HepG2 (cell line): Measurements from ENCODE around the gene CRYAB. TPM values are rescaled to one million over a fixed set of nuclear protein-coding genes. Genes with fewer than 3 reads are reported as not detected.
A peak's percentile ranks its signal among the peaks of the same experiment; 100 is the strongest.

Source experiments
- AHR ChIP-seq: IDR thresholded peaks from 2 replicates; pipeline ENCODE4 v1.6.1; 2018; ENCODE audit warnings: missing genetic modification reagents, missing compliant biosample characterization
- DPF2 ChIP-seq: sonication (generic); formaldehyde crosslinking; IDR thresholded peaks from 2 replicates; pipeline ENCODE4 v1.4.0; 2020; ENCODE audit warnings: mild to moderate bottlenecking, low read depth, missing genetic modification reagents, borderline replicate concordance
- FOXC1 ChIP-seq: sonication (generic); formaldehyde crosslinking; IDR thresholded peaks from 2 replicates; pipeline ENCODE4 v1.8.0; 2022; ENCODE audit warnings: mild to moderate bottlenecking, missing genetic modification reagents, borderline replicate concordance
- GFI1 ChIP-seq: sonication (generic); formaldehyde crosslinking; IDR thresholded peaks from 2 replicates; pipeline ENCODE4 v1.5.0; 2020; ENCODE audit warnings: missing genetic modification reagents, mild to moderate bottlenecking, borderline replicate concordance
- IKZF1 ChIP-seq: fragments of 450-650 bp; IDR thresholded peaks from 2 replicates; pipeline ENCODE4 v1.7.1; 2016
- MEF2D ChIP-seq: sonication (generic); formaldehyde crosslinking; IDR thresholded peaks from 2 replicates; pipeline ENCODE4 v1.5.1; 2020; ENCODE audit warnings: mild to moderate bottlenecking, missing genetic modification reagents
- MIER2 ChIP-seq: IDR thresholded peaks from 2 replicates; pipeline ENCODE4 v1.6.1; 2016; ENCODE audit warnings: missing biosample characterization, missing genetic modification reagents
- NFYB ChIP-seq: sonication (generic); formaldehyde crosslinking; IDR thresholded peaks from 2 replicates; pipeline ENCODE4 v1.4.0; 2020; ENCODE audit warnings: missing genetic modification reagents
- RCOR2 ChIP-seq: IDR thresholded peaks from 2 replicates; pipeline ENCODE4 v1.6.1; 2016; ENCODE audit warnings: missing biosample characterization, missing genetic modification reagents
- SNAPC4 ChIP-seq: sonication (generic); formaldehyde crosslinking; IDR thresholded peaks from 2 replicates; pipeline ENCODE4 v1.4.0; 2020; ENCODE audit warnings: mild to moderate bottlenecking, missing genetic modification reagents
- ZBTB14 ChIP-seq: sonication (generic); formaldehyde crosslinking; IDR thresholded peaks from 2 replicates; pipeline ENCODE4 v1.4.0; 2020; ENCODE audit warnings: missing genetic modification reagents
- ZNF367 ChIP-seq: sonication (generic); formaldehyde crosslinking; IDR thresholded peaks from 2 replicates; pipeline ENCODE4 v1.4.0; 2020; ENCODE audit warnings: missing genetic modification reagents, borderline replicate concordance
- ZNF550 ChIP-seq: sonication (generic); formaldehyde crosslinking; IDR thresholded peaks from 2 replicates; pipeline ENCODE4 v1.4.0; 2020; ENCODE audit warnings: mild to moderate bottlenecking, missing genetic modification reagents, borderline replicate concordance
- ZNF562 ChIP-seq: sonication (generic); formaldehyde crosslinking; IDR thresholded peaks from 2 replicates; pipeline ENCODE4 v1.8.0; 2022; ENCODE audit warnings: missing genetic modification reagents, borderline replicate concordance
- ZNF569 ChIP-seq: sonication (generic); formaldehyde crosslinking; IDR thresholded peaks from 2 replicates; pipeline ENCODE4 v1.5.0; 2020; ENCODE audit warnings: mild to moderate bottlenecking, missing genetic modification reagents, moderate library complexity, borderline replicate concordance
- ZNF576 ChIP-seq: sonication (generic); formaldehyde crosslinking; IDR thresholded peaks from 2 replicates; pipeline ENCODE4 v1.4.0; 2020; ENCODE audit warnings: mild to moderate bottlenecking, missing genetic modification reagents
- ZNF747 ChIP-seq: sonication (generic); formaldehyde crosslinking; IDR thresholded peaks from 2 replicates; pipeline ENCODE4 v1.8.1; 2023; ENCODE audit warnings: missing genetic modification reagents, mild to moderate bottlenecking, borderline replicate concordance
- ZNF781 ChIP-seq: sonication (generic); formaldehyde crosslinking; IDR thresholded peaks from 2 replicates; pipeline ENCODE4 v1.5.1; 2020; ENCODE audit warnings: borderline replicate concordance, mild to moderate bottlenecking, missing genetic modification reagents; ENCODE audit errors: not compliant biosample characterization
- ZNF790 ChIP-seq: sonication (generic); formaldehyde crosslinking; IDR thresholded peaks from 2 replicates; pipeline ENCODE4 v1.8.0; 2022; ENCODE audit warnings: missing genetic modification reagents, mild to moderate bottlenecking, borderline replicate concordance
- ZNF792 ChIP-seq: IDR thresholded peaks from 2 replicates; pipeline ENCODE4 v1.6.1; 2016
- ZXDC ChIP-seq: sonication (generic); formaldehyde crosslinking; IDR thresholded peaks from 2 replicates; pipeline ENCODE4 v1.5.0; 2020; ENCODE audit warnings: mild to moderate bottlenecking, missing genetic modification reagents
- polyA plus RNA-seq, 8 experiments: library from polyadenylated mRNA; depleted of rRNA in 3 of 8; stranded (reverse) in 7 of 8; unstranded in 1 of 8; fragments of >200 nt; fragmentation: Illumina TruSeq in 4 of 8; extraction: Trizol in 4 of 8; gene quantifications; 2 replicates each; pipeline versions ENCODE4 v1.2.1 to v1.2.3, GENCODE V29; 2011 to 2016; ENCODE audit warnings: low read depth in 4 of 8, missing spikeins in 1 of 8, mixed read lengths in 1 of 8; ENCODE audit not compliant: insufficient read depth in 1 of 8
- total RNA-seq, 5 experiments: library from RNA; depleted of rRNA; stranded (reverse); fragments of >200 nt; fragmentation: Illumina TruSeq; extraction: Trizol; gene quantifications; 2 replicates each; pipeline ENCODE4 v1.2.3, GENCODE V29; 2016; ENCODE audit warnings: low read depth in 1 of 5

The CRYAB gene
- total and polyA plus RNA-seq, 2 of the 13 experiments (the other 11 are each of a cell fraction or from before 2014, with no cell fraction given) = 0.55 to 1.1 TPM

- TF ChIP-seq IKZF1 = no peak
- TF ChIP-seq ZNF790 = no peak
- peak; percentile 89 for TF ChIP-seq ZNF792 (CRISPR knock-in tag)
- TF ChIP-seq ZNF747 (CRISPR knock-in tag) = peak; percentile 92
- TF ChIP-seq MIER2 (CRISPR knock-in tag) = peak; percentile 60
- TF ChIP-seq FOXC1 (CRISPR knock-in tag) = peak; percentile 68
- TF ChIP-seq ZNF569 (CRISPR knock-in tag) = no peak
- no peak for TF ChIP-seq ZNF550
- peak; percentile 45; the same call in 1 of the 2 replicates for TF ChIP-seq AHR (CRISPR knock-in tag)
- TF ChIP-seq ZBTB14 = 0 out of 2 replicates have a peak, but pooled peaks have one; percentile 29
- no peak for TF ChIP-seq ZNF576 (CRISPR knock-in tag)
- TF ChIP-seq ZNF562 (CRISPR knock-in tag) = no peak
- TF ChIP-seq MEF2D (CRISPR knock-in tag) = peak; percentile 85
- peak; percentile 90; the same call in 1 of the 2 replicates for TF ChIP-seq SNAPC4 (CRISPR knock-in tag)
- TF ChIP-seq ZNF781 (CRISPR knock-in tag) = peak; percentile 80
- no peak for TF ChIP-seq ZNF367
- no peak; the same call in none of the 2 replicates for TF ChIP-seq GFI1 (CRISPR knock-in tag)
- TF ChIP-seq DPF2 = no peak
- peak; percentile 15; the same call in 1 of the 2 replicates for TF ChIP-seq NFYB
- no peak for TF ChIP-seq ZXDC (CRISPR knock-in tag)
- peak; percentile 27; the same call in 1 of the 2 replicates for TF ChIP-seq RCOR2 (CRISPR knock-in tag)
These were observed 32.5 kb downstream of the CRYAB start, which contains the start of the genes CFAP68 and FDXACB1 (continued) for GRCh38 chr11:111878849-111879636.
